ENCODE results near the gene CAMK4.

The CAMK4 gene

GRCh38 chr5:111229221-111229835, 5.1 kb downstream of the CAMK4 start:
- DNase-seq (ENCODE audit: low read depth), result no peak

- no peak for DNase-seq (ENCODE audit: low read depth)
These were observed 6.0 kb downstream of the CAMK4 start for GRCh38 chr5:111229871-111230810.

- no peak for DNase-seq (ENCODE audit: low read depth)
These were observed 6.9 kb downstream of the CAMK4 start for GRCh38 chr5:111231119-111231518.

- DNase-seq (ENCODE audit: low read depth), result no peak
These were observed 8.3 kb downstream of the CAMK4 start for GRCh38 chr5:111232311-111233051.

- DNase-seq (ENCODE audit: low read depth), result no peak
These were observed 8.8 kb downstream of the CAMK4 start for GRCh38 chr5:111233052-111233374.

- DNase-seq (ENCODE audit: low read depth), result no peak
These were observed 9.9 kb downstream of the CAMK4 start for GRCh38 chr5:111234125-111234524.

- no peak for DNase-seq (ENCODE audit: low read depth)
These were observed 11.5 kb downstream of the CAMK4 start for GRCh38 chr5:111235635-111236034.

GRCh38 chr5:111236348-111236747, 12.2 kb downstream of the CAMK4 start:
- no peak for DNase-seq (ENCODE audit: low read depth)

- DNase-seq (ENCODE audit: low read depth), result no peak
These were observed 12.8 kb downstream of the CAMK4 start for GRCh38 chr5:111236995-111237394.

- no peak for DNase-seq (ENCODE audit: low read depth)
These were observed 13.3 kb downstream of the CAMK4 start for GRCh38 chr5:111237470-111237869.

GRCh38 chr5:111238431-111239225, 14.4 kb downstream of the CAMK4 start:
- DNase-seq (ENCODE audit: low read depth), result no peak

GRCh38 chr5:111241696-111242095, 17.5 kb downstream of the CAMK4 start:
- no peak for DNase-seq (ENCODE audit: low read depth)

GRCh38 chr5:111242606-111243005, 18.4 kb downstream of the CAMK4 start:
- DNase-seq (ENCODE audit: low read depth), result no peak

GRCh38 chr5:111243318-111243717, 19.1 kb downstream of the CAMK4 start:
- no peak for DNase-seq (ENCODE audit: low read depth)

GRCh38 chr5:111245654-111246053, 21.5 kb downstream of the CAMK4 start:
- DNase-seq (ENCODE audit: low read depth), result no peak

- no peak for DNase-seq (ENCODE audit: low read depth)
These were observed 22.3 kb downstream of the CAMK4 start for GRCh38 chr5:111246459-111246858.

GRCh38 chr5:111248571-111248970, 24.4 kb downstream of the CAMK4 start:
- no peak for DNase-seq (ENCODE audit: low read depth)

GRCh38 chr5:111251921-111252320, 27.7 kb downstream of the CAMK4 start:
- no peak for DNase-seq (ENCODE audit: low read depth)

- DNase-seq (ENCODE audit: low read depth), result no peak
These were observed 28.8 kb downstream of the CAMK4 start for GRCh38 chr5:111252799-111253545.

- peak; percentile 17 for DNase-seq (ENCODE audit: low read depth)
These were observed 30.4 kb downstream of the CAMK4 start for GRCh38 chr5:111254613-111255012.

- no peak for DNase-seq (ENCODE audit: low read depth)
These were observed 31.0 kb downstream of the CAMK4 start for GRCh38 chr5:111255169-111255568.

Data from activated T-helper 1 cell treated with Interleukin-2 at 50 U/mL for 16 hours (primary cell).